ENCODE results near the gene MREG.

GRCh38 chr2:216043949-216044348 lies 30.6 kb upstream of the MREG start:
- no peak for TF ChIP-seq REST (IDR thresholded peaks at IDR 0.05; ENCODE audit: insufficient read depth in 1 of 2, low read depth in 2 of 2, low read length in 2 of 2)
- TF ChIP-seq TAF1 (IDR thresholded peaks at IDR 0.05; ENCODE audit: borderline replicate concordance, insufficient read depth, low read length), result no peak

All from PFSK-1 (cell line).